Activated T-cell treated with anti-CD3 and anti-CD28 coated beads for 4 hours (primary cell): ENCODE measurements around the gene GKN1.

ENCODE experiments used
- DNase-seq: peaks from one replicate; pipeline ENCODE4 v3.0.0-alpha.2; 2020

Gene GKN1

DNA sequence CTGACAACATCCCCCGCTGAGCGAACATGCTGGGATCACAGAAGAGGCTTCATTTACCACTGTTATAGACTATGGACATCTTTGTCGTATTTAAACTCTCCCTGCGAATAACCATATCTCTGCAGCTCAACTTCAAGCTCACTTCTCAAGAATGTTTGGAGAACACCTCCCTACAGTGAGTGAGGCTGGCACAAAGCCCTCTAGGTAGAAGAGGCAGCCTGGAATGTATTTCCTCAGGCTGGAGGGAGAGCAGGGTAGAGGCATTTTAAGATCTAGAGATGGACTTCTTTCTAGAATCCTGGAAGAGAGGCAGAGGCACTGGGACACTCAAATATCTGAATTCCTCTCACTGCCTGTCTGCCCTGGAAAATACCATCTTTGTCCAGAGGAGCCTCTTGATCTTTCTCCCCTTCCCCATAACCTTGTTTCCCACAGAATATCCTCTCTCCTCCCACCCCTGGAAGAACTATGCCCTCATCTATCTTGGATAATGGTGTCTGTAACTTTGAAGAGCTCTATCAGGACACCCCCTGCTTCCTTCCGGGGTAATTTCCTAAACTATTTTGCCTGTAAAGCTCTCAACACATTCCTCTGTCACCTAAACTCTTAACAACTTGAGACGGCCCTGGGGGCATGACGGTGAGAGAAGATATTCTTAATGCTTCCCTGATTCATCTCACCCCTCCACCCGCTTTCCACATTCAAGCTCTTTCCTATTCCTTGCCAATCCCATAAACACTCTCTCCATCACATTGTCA lies 36.2 kb downstream of the GKN1 start:
- DNase-seq, result no peak

DNA sequence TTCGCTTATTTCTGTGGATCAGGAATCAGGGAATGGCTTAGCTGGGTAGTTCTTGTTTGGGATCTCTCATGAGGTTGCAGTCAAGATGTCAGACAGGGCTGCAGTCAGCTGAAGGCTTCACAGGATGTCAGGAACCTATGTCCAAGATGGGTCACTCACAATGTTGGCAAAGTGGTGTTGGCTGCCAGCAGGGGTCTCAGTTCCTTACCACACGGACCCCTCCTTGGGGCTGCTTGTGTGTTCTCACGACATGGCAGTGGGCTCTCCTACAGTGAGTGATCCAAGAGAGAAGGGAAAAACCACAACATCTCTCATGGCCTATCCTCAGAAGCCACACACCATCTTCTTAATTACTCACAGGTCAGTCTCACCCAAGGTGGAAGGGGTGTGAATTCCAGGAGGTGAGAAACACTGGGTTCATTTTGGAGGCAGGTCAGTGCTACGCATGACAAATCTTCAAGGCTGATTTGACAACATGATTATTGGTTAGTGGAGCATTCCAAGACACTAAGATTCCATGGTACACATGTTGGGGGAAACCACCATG lies 37.2 kb downstream of the GKN1 start:
- DNase-seq, result no peak

DNA sequence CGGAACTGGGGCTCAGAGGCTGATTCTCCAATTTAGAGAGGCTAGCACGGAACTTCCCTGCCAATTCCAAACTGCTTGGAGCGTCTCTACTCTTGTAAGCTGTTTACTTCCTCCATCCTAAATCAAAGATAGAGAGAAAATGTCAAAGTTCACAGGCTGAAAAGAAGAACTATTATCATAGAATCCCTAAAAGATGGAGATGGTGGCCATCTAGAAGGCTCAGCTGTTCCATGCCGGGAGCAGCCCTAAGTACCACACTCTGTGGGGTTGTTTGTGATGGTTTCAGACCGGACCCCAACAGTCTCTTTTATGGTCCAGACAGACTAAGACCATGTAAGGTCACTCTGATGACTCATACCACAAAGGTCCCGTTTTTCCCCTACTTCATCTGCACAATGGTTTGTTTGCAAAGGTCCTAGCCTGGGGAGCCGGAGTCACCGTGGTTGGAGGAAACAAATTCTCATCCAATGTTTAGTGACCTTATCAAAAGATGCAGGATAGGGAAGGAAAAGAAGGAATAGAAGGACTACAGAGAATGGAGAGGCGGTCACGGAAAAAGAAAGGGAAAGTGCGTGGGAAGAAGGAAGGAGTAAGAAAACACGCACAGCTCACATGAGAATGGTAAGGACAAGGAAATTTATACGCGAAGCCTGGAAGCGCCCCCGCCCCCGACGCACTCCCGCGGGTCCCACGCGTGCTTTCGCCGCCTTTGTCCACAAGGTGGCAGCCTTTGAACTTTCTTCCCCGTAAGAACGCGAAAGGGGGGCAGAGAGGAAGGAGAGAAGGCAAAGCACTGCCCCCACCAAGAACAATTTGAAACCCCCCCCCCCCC lies 38.1 kb downstream of the GKN1 start:
- peak; percentile 53 for DNase-seq

DNA sequence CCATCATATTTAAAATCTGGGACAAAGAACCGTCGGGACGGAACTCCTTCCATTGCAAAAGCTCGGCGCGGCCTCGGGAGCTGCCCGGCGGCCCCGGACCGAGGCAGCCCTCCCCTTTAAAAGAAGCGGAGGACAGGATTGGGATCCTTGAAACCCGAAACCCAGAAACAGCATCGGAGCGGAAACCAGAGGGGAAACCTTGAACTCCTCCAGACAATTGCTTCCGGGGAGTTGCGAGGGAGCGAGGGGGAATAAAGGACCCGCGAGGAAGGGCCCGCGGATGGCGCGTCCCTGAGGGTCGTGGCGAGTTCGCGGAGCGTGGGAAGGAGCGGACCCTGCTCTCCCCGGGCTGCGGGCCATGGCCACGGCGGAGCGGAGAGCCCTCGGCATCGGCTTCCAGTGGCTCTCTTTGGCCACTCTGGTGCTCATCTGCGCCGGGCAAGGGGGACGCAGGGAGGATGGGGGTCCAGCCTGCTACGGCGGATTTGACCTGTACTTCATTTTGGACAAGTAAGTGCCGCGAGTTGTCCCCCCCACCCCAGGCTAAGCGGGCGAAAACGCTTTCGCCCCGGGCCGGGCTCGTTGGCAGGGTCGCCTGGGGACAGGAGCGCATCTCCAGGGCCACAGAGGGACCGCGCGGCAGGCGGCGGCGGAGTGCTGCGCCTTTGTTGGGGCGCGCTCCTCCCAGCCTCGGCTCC lies 38.9 kb downstream of the GKN1 start, which contains the start of gene ANTXR1:
Gene ANTXR1 (plus strand): TSS at position 38 of the 698 bp plus-strand sequence. CDS start 321 bp downstream, at position 359.
- DNase-seq, result no peak

DNA sequence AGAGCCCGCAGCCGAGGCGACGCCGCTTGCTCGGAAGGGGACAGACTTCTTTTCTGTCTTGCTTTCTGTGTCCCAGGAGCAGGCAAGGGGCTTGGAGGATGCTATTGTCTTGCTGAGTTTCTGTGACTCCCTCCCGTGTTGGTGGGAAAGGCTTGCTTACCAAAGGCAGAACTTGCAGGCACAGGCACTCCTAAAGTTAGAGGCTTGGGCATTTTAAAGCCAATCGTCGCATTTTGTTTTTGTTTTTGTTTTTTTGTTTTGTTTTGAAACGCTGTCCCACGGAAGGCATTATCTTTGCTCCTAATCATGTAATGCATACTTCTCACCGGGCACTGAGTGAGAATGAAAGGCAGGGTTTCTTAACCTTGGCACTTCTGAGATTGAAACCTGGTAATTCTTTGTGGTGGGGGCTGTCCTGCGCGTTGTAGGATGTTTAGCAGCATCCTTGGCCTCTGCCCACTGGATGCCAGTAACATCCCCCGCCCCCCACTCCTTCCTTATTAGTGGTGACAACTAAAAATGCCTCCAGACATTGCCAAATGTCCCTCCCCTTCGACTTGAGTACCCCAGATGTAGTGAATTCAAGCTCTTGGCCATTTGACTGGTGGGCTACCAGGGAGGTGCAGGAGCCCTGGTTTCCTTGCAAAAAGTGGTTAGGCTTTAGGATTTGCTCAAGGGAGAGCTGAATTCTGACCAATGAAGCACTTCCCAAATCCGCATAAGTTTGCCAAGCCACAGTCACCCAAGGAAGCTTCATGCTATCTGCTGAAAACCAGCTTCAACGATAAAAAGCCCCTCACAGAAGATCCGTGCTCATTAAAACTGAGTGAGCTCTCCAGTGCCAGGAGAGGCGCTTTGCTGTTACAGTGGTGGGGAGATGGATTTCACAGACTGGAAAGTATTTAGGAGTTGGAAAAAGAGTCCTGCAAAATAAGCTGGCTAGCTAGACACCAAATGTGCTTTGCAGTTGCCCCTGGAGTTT lies 39.7 kb downstream of the GKN1 start:
- DNase-seq, result no peak

DNA sequence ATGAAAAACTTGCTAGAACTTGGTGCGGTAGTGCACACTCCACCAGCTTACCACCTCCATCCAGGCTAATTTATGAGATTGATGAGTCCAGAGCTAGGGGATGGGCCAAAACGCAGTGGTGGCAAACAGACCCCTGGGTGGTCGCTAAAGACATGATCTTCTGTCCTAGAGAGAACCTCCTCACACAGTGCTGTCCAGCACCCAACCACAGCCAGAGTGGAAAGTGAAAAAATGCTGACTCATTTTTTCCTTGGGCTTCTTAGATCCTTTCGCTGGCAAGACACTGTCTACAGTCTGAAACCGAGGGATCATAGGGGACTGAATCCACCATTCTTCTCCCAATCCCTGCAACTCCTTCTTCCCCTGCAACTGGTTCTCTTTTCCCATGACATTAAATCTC lies 42.6 kb downstream of the GKN1 start:
- DNase-seq, result no peak

DNA sequence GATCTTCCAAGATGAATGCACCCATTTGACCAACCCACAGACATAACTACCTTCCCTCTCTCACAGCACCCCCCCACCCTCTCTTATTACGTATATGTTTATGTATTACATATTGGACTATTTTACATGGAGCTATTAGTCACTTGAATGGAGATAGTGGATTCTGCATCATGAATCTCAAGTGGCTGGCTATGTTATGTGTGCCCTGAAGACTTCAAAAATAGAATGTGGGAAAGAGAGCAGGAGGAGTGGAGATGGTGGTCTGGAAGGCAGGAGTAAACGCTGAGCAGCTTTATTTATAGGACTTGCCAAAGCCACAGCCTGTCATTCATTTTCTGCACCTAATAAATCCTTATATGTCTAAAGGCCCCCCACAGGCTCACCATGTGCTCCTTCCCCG lies 43.4 kb downstream of the GKN1 start:
- no peak for DNase-seq

DNA sequence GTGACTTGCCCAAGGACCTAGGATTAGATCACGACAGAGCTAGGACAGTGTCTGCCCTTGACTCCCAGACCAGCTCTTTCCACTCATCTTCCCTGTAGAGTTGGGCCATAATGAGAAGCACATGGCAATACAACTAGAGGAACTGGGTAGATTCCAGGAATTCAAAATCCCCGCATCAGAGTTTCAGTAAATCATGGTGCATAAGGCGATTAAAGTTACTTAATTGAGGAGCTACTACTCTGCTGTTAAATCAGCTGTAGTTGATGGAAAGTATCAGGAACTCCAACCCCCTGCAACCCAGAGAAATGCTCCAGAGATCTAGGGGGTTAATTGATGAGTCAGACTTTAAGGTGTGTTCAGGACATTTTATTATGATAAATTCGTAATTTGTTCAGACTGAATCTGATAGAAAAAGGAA lies 44.3 kb downstream of the GKN1 start:
- DNase-seq, result no peak

DNA sequence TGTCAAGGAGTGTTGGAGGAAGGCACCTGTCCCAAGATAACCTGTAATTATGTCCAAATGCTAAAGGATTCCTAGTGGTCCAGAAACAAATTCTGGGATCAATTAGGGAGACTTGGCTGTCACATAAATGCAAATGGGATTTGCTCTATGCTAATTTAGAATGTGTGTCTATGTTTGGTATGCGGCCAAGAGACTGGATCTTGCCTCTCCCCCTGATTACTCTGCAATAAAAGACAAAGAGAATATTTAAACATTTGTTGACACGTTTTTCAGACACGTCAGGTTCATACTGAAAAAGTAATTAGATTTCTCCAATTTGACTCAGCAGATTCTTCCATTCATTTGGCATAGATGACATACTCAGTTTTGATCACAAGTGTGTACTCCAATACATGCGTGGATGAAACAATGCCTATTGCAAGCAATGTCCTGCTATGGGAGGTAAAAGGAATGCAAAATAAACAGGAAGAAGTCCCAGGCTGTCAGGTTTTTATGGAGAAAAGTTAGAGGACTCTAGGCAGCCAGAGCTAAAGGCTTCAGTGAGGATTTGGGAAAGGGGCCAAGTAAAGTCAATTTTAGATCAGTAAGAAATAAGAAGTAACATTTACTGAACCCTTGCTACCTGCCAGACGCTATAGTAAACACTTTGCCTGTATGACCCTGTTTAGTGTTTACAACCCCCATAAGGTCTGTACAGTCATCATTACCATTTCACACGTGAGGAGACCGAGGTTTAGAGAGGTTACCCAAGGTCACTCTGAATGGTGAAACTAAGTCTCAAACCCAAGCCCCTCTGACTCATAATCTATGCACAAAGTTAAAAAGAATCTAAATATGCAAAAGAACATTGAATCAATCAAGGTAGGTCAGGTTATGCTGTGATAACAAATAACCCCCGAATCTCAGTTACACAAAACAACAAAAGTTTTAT lies 46.3 kb downstream of the GKN1 start:
- DNase-seq, result no peak

DNA sequence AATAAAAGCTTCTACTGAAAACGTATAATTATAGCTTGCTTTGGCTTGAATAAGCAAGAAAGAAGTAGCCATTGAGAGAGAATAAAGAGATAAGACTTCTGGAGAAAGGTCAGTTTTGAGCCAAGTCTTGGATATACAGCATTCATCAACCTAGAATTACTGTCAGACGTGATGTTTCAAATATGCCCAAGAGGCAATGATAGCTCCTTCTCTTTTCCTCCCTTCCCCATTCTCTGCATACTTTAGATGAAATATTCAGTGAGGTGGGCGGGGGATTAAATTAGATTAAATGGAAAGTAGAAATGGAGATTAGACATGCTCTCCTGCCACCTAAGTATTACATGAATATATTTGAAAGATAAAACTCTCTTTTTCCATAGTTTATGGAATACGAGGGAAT lies 47.3 kb downstream of the GKN1 start:
- DNase-seq, result no peak

DNA sequence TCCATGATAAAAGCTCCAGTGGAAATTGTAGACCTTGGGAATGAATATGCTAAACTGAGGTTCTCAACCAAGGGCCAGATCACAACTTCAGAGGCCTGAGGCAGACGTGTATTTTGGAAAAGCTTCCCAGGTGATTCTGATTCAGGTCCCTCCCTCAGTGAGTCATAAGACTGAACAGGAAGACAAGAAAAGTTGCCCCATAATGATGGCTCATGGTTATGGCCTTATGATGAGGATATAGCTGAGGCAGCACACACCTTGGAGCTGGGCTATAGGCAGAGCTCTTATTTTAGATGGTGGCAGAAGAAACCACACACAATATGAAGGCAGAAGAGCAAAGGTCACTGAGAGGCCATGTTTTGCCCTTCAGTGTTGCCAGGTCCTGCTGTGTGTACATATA lies 48.1 kb downstream of the GKN1 start:
- no peak for DNase-seq

DNA sequence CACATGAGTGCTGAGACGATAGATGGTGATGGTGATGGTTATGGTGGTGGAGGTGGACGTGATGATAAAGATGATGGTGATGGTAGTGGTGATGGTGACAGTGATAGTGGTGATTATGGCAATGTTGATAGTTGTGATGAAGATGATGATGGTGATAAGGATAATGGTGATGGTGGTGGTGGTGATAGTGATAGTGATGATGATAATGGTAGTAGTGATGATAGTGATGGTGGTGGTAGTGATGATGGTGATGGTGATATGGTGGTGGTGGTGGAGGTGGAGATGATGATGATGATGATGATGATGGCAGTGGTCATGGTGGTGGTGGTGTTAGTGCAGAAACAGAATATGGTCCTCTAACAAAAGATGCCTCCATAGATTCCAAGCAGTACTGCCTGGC lies 48.8 kb downstream of the GKN1 start:
- no peak for DNase-seq

DNA sequence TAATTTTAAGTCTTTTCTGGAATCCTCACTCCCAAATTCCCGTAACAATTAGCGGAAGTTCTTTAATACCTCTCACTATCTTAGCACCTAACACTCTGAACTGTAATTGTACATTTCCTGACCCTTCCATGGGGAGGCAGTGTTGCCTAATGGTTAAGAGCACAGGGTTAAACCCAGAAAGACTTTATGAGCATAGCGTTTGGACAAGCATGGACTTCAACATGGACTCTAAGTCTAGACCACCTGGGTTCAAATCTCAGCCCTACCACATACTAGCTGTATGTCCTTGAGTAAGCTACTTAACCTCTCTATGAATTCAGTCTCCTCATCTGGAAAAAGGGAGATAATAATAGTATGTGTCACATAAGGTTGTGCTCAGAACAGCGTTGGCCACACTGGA lies 51.6 kb downstream of the GKN1 start:
- DNase-seq, result no peak

DNA sequence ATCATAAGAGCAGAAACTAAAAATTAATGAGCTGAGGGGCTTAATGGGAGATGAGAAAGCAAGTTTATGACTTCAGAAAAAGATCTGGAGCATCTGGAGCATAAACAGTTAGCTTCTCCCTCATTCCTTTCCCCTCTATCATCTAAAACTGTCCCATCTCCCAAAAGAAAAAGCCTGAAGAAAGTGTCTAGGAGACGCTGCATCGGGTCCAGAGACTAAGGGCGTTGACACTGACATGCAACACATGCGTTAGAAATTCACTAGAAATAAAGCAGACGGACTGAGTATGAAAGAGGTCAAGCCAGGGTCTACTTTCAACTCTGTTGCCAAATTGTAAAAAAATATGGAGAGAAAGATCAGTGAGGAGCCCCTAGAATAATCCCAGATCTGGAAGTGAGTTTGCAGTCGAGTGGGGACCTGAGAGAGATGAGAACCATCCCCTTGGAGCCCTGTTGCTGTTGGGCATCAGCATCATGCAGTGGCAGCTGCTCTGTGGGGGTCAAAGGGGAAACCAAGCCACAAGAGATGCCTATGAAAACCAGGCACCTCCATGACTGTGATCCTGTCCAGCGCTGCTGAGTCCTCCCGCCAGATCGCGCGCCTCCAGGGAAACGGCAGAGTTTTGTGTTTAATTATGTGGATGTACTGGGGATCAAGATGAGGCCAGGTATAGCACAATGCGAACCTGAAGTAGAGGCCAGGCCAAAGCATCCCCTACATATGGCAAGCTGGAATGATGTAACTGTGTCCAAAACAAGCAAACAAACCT lies 52.4 kb downstream of the GKN1 start:
- DNase-seq, result no peak
